ENCODE results near the gene TOR4A.
A peak's percentile ranks its signal among the peaks of the same experiment; 100 is the strongest.

The TOR4A gene

DNA sequence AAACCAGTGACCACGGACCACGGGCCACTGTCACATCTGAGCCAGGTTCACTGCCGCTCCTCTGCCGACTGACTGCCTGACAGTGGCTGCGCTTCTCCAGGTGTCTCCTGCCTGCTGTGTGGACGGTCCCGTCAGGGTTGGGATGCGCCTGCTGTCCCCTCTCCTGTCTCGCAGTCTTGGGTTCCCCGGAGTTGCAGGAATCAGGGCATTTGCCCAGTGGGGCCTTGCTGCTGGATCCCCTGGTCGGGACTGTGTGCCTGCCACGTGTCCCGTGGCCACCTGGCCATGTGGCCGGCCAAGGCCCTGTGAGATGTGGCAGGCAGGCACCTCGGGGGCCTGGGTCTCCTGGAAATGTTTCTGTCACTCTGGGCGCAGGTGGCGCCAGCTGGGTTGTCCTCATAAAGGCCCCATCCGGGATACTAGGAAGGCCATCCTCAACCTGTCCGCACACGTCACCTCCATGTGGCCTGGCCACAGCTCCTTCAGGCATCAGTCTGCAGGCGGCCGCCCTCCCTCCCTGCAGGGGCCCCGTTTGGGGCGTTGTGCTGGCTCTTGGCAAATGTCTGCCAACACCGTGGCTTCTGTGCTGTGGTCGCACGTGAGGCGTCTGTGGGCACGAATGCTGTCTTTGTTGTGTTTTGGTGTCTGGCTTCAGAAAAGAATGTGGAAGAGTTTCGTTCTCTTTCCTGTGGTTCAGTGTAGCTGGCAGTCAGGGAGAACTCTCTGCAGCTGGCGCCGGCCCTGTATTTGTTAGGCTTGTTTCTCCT lies 6.4 kb upstream of the TOR4A start:
- DNase-seq (ENCODE audit: insufficient read length, low spot score) (no peak), FAIRE-seq (no peak)
- TF ChIP-seq POLR2AphosphoS5 (IDR thresholded peaks at IDR 0.05; ENCODE audit: low read depth, low read length) (no peak), SPI1 (IDR thresholded peaks at IDR 0.05; ENCODE audit: low read depth, low read length) (no peak), POLR2A (IDR thresholded peaks at IDR 0.05; ENCODE audit: low read depth, low read length) (no peak), PAX5 (IDR thresholded peaks at IDR 0.05; ENCODE audit: insufficient read depth, low read length, severe bottlenecking) (no peak)

DNA sequence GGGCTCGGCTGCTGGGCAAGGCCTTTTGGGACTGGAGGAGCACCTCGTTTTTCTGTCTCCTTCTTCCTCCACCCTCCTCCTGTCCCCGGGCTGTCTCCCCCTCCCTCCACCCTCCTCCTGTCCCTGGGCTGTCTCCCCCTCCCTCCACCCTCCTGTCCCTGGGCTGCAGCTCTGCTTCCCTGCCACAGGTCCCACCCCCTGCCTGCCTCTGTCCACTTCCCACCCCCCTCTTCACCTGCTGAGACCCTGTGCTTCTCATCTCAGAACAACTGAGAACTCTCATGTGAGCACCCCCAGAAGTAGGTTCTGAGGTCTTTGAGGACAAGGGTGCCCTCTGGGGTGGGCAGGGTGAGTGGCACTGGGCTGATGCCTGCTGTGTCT lies 5.8 kb upstream of the TOR4A start:
- no peak for TF ChIP-seq PAX5 (IDR thresholded peaks at IDR 0.05; ENCODE audit: insufficient read depth, low read length, severe bottlenecking)
- no peak for TF ChIP-seq SPI1 (IDR thresholded peaks at IDR 0.05; ENCODE audit: low read depth, low read length)
- TF ChIP-seq POLR2A (IDR thresholded peaks at IDR 0.05; ENCODE audit: low read depth, low read length) = no peak
- no peak for TF ChIP-seq POLR2AphosphoS5 (IDR thresholded peaks at IDR 0.05; ENCODE audit: low read depth, low read length)
- TF ChIP-seq POU2F2 (IDR thresholded peaks at IDR 0.05; ENCODE audit: low read depth, low read length) = no peak
- TF ChIP-seq TAF1 (IDR thresholded peaks at IDR 0.05; ENCODE audit: low read depth, low read length) = no peak
- no peak for DNase-seq (ENCODE audit: insufficient read length, low spot score)
- no peak for FAIRE-seq

DNA sequence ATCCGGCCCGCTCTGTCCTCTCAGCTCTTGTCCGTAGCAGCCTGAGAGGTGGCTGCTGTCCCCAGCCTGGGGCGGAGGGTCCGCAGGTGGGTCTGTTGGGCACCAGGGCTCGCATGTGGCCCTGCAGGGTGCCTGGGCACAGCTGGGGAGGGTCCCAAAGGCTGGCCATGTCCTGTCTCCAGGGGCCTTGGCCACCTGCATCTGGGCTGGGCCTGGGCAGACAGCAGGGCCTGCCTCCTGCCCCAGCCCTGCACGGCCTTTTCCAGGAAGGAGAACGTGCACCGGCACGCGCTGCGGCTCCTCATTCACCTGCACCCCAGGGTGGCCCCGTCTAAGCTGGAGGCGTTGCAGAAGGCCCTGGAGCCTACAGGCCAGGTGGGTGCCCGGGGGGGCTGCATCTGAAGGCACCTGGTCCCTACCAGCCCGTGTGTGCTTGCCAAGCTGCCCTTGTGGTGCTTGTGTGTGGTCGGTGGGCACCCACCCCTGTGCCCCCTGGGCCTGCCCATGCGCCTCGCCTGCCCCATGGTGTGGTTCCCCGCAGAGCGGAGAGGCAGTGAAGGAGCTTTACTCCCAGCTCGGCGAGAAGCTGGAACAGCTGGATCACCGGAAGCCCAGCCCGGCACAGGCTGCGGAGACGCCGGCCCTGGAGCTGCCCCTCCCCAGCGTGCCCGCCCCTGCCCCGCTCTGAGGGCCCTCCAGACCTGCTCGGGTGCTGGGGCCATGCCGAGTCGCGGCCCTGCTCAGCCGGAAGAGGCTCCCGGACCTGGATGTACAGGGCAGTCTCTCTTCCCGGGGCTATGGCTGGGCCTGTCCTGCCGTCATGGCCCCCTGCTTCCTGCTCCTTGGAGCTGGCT lies 5.1 kb upstream of the TOR4A start:
- FAIRE-seq (no peak), DNase-seq (ENCODE audit: insufficient read length, low spot score) (no peak)
- TF ChIP-seq TAF1 (IDR thresholded peaks at IDR 0.05; ENCODE audit: low read depth, low read length) (no peak), SPI1 (IDR thresholded peaks at IDR 0.05; ENCODE audit: low read depth, low read length) (no peak), POU2F2 (IDR thresholded peaks at IDR 0.05; ENCODE audit: low read depth, low read length) (no peak), PAX5 (IDR thresholded peaks at IDR 0.05; ENCODE audit: insufficient read depth, low read length, severe bottlenecking) (no peak), POLR2AphosphoS5 (IDR thresholded peaks at IDR 0.05; ENCODE audit: low read depth, low read length) (no peak), POLR2A (IDR thresholded peaks at IDR 0.05; ENCODE audit: low read depth, low read length) (no peak)

DNA sequence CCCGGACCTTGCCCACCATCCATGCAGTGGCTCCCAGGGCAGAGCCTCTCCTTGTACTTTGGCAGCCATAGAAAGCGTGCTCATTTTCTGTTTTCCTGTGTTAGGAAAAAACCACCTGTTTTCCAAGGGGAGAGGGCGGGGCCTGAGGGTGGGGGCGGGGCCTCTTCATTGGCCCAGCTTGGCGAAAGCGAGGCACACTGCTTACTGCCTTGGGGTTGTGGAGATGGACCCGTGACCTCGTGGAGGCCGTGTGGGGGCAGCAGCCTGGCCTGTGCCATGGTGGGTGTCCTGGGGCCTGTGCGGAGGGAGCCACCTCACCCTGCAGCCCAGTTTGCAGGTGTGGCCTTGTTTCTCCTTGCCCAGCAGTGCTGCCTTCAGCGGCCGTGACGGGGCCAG lies 4.4 kb upstream of the TOR4A start:
- FAIRE-seq = no peak
- no peak for TF ChIP-seq POLR2AphosphoS5 (IDR thresholded peaks at IDR 0.05; ENCODE audit: low read depth, low read length)
- no peak for TF ChIP-seq POLR2A (IDR thresholded peaks at IDR 0.05; ENCODE audit: low read depth, low read length)
- no peak for TF ChIP-seq TAF1 (IDR thresholded peaks at IDR 0.05; ENCODE audit: low read depth, low read length)
- no peak for TF ChIP-seq PAX5 (IDR thresholded peaks at IDR 0.05; ENCODE audit: insufficient read depth, low read length, severe bottlenecking)
- no peak for TF ChIP-seq POU2F2 (IDR thresholded peaks at IDR 0.05; ENCODE audit: low read depth, low read length)
- TF ChIP-seq SPI1 (IDR thresholded peaks at IDR 0.05; ENCODE audit: low read depth, low read length) = no peak
- DNase-seq (ENCODE audit: insufficient read length, low spot score) = no peak

DNA sequence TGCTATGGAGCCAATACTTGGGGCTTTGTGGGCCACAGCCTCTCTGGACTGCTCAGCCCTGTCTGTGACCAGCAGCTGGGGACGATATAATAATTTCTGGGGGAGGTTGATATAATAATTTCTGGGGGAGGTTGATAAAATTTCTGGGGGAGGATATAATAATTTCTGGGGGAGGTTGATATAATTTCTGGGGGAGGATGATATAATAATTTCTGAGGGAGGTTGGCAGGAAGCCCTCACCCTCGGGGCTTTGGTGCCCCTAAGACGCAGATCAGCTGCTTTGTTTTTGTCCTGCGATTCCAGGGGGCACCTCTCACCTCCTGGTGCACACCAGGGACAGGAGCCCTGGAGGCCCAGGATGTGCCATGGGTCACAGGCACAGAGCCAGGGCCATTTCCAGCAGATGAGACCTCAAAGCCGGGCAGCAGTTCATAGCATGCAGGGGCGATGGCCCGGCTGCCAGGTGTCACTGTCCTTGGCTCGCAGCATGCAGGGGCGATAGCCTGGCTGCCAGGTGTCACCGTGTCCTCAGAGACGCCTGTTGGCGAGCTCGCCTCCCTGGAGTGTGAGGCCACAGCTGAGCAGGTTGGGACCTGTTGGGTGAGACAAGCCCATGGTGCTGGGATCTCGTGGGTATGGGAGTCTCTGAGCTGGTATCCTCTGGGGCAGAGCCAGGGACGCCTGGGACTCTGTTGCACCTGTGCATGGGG lies 3.8 kb upstream of the TOR4A start:
- no peak for FAIRE-seq

DNA sequence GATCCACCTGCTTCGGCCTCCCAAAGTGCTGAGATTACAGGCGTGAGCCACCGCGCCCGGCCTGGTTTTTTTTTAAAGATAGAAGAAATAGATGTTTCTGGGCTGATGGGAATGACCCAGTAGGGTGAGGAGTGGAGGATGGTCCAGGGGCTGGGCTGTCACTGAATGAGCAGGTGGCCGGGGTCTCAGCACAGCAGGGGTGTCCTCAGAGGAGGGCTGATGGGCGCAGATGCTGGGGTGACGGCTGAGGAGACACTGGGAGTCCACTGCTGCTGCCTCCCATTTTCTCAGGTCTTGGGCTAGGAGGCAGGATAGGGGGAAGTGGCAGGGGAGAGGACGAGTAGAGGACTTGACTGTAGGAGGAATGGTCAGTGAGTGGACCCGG lies 2.3 kb upstream of the TOR4A start:
- TF ChIP-seq POLR2AphosphoS5 (IDR thresholded peaks at IDR 0.05; ENCODE audit: low read depth, low read length) (no peak), SPI1 (IDR thresholded peaks at IDR 0.05; ENCODE audit: low read depth, low read length) (no peak), POU2F2 (IDR thresholded peaks at IDR 0.05; ENCODE audit: low read depth, low read length) (no peak), POLR2A (IDR thresholded peaks at IDR 0.05; ENCODE audit: low read depth, low read length) (no peak), PAX5 (IDR thresholded peaks at IDR 0.05; ENCODE audit: insufficient read depth, low read length, severe bottlenecking) (no peak), TAF1 (IDR thresholded peaks at IDR 0.05; ENCODE audit: low read depth, low read length) (no peak)
- FAIRE-seq (no peak), DNase-seq (ENCODE audit: insufficient read length, low spot score) (no peak)

More for the DNA sequence above, 3.8 kb upstream of the TOR4A start:
- no peak for DNase-seq (ENCODE audit: insufficient read length, low spot score)
- TF ChIP-seq TAF1 (IDR thresholded peaks at IDR 0.05; ENCODE audit: low read depth, low read length) = no peak
- no peak for TF ChIP-seq POLR2A (IDR thresholded peaks at IDR 0.05; ENCODE audit: low read depth, low read length)
- TF ChIP-seq POU2F2 (IDR thresholded peaks at IDR 0.05; ENCODE audit: low read depth, low read length) = no peak
- TF ChIP-seq SPI1 (IDR thresholded peaks at IDR 0.05; ENCODE audit: low read depth, low read length) = no peak
- TF ChIP-seq POLR2AphosphoS5 (IDR thresholded peaks at IDR 0.05; ENCODE audit: low read depth, low read length) = no peak
- no peak for TF ChIP-seq PAX5 (IDR thresholded peaks at IDR 0.05; ENCODE audit: insufficient read depth, low read length, severe bottlenecking)

DNA sequence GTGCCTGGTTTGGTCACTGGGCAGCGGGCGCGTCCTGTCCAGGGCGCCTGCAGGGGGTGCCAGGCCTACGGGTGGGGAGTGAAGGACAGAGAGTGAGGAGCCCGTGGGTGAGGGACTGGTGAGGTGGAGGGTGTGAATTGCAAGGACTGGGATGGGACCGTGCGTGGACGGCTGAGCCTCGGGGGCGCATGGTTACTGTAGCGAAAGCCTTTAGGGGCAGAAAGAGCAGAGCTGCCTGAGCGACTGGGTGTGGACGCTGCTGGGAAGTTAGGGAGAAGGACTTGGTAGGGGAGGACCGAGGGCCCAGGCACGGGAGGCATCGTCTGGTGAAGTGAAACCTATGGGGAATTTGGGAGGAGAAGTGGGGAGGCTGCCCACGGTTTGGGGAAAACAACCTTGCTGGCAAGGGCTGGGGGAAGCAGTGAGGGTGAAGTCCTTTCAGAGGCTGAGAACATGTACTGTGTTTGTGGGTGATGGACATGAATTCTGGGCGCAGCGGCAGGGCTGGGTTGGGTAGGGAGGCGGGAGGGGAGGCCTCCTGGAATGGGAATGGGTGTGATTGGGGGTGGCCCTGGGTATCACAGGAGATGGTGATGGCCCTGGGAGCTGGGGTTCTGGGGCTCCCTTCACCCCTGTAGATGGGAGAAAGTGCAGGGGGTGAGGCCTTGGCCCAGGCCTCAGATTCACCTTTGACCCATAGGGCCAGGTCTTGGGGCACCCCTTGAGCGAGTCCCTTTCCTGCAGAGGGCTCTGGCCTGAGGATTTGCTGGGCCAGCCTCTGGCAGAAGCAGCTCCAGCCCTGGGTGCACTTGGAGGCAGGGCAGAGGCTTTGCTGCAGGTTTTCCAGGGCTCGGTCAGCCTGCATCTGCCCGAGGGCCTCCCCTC lies 1.7 kb upstream of the TOR4A start:
- no peak for TF ChIP-seq POLR2A (IDR thresholded peaks at IDR 0.05; ENCODE audit: low read depth, low read length)

DNA sequence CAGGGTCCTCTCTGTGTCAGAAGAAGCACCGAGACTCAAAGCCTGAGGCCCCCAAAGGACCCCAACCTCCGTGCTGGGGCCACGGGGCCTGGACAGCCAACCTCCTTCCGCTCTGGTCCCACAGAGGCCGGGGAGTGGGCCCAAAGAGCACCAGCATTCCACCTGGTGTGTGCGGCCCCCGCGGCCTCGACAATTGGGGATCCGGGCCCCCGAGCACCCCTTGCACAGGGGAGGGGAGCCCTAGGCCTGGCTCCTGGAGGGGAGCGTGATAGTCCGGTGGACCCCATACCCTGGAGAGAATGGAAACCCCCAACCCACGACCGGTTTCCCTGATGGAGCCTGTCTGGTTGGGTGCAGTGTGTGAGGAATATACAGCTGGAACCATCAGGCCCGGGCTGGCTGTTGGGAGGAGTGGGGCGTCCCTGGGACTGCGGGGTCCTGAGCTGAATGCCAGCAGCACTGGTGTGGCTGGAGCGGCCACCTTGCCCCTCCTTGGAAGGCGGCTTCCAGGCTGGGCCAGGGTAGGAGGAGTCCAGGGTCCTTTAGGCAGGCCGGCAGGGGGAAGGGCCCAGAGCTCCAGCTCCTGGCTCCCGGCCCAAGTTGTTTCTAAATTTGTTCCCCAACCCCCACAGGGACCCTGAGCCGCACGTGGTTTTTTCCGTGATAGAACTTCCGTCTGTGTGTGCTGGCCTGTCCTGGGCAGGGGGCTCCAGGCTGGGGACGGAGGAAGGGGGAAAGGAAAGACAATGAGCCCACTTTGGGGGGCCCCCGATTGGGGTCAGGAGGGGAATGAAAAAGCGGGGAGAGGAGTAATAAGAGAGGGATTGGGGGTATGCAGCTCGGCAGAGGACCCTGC lies 825 bp upstream of the TOR4A start:
- FAIRE-seq = peak; percentile 50
- TF ChIP-seq SPI1 (IDR thresholded peaks at IDR 0.05; ENCODE audit: low read depth, low read length) (no peak), POLR2AphosphoS5 (IDR thresholded peaks at IDR 0.05; ENCODE audit: low read depth, low read length) (no peak), POLR2A (IDR thresholded peaks at IDR 0.05; ENCODE audit: low read depth, low read length) (no peak), PAX5 (IDR thresholded peaks at IDR 0.05; ENCODE audit: insufficient read depth, low read length, severe bottlenecking) (no peak), TAF1 (IDR thresholded peaks at IDR 0.05; ENCODE audit: low read depth, low read length) (no peak), POU2F2 (IDR thresholded peaks at IDR 0.05; ENCODE audit: low read depth, low read length) (peak; percentile 7; the same call in 1 of the 2 replicates)
- no peak for DNase-seq (ENCODE audit: insufficient read length, low spot score)

More for the DNA sequence above, 1.7 kb upstream of the TOR4A start:
- peak; percentile 5 for FAIRE-seq
- DNase-seq (ENCODE audit: insufficient read length, low spot score) = no peak

Data from GM12891 (cell line).